Stimulated activated CD4-positive, alpha-beta T cell treated with anti-CD3 and anti-CD28 coated beads, Interleukin-4, amount 100 ng/mL, for 1 hour (primary cell): ENCODE results near the gene PRDM16.

Experiments used
- DNase-seq: peaks from one replicate; pipeline ENCODE4 v3.0.0-alpha.2; 2020

Gene PRDM16

GRCh38 chr1:3333903-3334302 is 264.9 kb downstream of the PRDM16 start:
- DNase-seq = no peak

DNA sequence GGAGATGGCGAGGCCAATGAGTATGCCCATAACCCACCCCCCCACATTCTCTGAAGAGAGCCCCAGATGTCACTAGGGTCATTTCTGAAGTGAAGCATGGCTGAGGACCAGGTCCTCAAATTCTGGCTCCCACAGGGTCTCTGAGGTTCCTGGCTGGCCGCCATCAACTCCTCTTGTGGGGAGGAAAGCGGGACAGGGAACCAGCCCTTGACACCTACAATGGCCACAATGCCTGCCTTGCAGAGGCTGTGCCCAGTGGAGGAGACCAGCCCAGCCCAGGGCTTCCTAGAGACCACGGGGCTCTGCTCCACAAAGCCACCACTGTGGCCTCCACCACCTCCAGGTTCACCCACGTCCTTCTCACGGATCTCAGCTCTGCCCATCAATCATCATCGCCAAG is 265.4 kb downstream of the PRDM16 start:
- DNase-seq = no peak

DNA sequence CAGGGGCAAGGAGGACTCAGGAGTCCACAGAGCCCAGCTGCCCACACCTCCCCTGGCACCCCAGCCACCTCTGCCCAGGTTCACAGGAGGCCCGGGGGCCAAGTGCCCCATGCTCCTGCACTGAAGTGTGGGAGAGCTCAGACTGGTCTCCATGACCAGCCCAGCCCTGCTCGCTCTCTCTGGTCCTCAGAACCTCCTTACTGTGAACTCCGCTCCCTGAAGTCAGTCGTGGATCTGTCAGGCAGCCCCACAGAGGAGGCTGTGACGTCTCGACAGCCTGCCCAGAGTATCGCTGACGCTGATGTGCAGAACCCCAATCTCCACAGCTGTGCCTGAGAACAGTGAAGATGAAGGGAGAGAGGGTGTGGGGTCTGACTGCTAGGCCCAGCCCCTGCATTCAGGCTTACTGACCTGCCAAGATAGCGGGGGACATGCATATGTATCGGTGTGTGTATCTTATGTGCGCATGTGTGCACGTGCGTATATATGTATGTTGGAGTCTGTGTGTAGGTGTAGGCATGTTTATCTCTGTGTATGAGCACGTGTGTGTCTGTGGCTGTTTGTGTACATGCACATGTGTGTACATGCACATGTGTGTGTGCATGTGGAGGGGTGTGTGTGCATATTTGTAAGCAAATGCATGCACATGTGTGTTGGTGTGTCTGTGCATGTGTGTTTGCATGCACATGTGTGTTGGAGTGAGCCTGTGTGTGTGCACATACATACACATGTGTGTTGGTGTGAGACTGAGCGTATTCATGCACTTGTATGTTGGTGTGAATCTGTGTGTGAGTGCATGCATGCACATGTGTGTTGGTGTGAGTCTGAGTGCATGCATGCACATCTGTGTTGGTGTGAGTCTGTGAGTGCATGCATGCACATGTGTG is 267.0 kb downstream of the PRDM16 start:
- no peak for DNase-seq

DNA sequence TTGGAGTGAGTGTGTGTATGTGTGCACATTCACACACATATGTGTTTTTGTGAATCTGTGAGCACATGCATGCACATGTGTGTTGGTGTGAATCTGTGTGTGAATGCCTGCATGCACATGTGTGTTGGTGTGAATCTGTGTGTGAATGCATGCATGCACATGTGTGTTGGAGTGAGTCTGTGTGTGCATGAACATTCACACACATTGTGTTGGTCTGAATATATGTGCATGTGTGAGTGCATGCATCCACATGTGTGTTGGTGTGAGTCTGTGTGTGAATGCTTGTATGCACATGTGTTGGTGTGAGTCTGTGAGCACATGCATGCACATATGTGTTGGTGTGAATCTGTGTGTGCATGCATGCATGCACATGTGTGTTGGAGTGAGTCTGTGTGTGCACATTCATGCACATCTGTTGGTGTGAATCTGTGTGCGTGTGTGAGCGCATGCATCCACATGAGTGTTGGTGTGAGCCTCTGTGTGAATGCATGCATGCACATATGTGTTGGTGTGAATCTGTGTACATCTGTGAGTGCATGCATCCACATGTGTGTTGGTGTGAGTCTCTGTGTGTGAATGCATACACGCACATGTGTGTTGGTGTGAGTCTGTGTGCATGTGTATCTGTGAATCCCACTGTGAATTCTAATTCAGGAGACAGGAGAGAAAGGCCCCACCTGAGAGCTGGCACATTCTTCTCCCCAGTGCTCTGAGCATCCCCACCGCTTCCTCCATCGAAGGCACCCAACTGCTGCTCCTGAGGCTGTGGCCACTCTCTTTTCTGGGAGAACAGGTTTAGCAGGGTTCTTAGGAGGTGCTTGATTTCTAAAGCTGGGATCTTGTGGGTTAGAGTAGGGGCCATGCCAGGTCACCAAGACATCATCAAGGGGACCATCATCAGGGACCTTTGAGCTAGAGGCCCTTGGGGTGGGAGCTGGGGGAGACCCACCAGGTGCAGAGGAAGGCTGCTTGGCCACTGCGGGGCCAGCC is 267.9 kb downstream of the PRDM16 start:
- DNase-seq = no peak

GRCh38 chr1:3337798-3338724 is 269.1 kb downstream of the PRDM16 start:
- DNase-seq = no peak

DNA sequence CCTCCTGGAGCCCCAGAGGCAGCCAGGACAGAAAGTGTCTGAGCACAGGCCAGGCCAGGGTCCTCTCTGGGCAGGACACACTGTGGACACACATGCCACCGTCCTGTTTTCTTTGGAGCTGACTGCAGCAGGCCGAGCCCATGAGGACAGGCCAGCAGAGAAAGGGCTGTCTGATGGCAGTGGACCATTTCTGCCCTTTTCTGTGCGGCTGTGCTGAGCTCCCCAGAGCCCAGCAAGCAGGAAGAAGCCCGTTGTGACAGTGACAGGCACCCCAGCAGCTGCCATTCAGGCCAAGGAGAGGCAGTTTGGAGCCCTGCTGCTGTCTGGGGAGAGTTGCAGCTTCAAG is 269.7 kb downstream of the PRDM16 start:
- DNase-seq = no peak

- no peak for DNase-seq
These were observed 270.9 kb downstream of the PRDM16 start for GRCh38 chr1:3339856-3340255.

DNA sequence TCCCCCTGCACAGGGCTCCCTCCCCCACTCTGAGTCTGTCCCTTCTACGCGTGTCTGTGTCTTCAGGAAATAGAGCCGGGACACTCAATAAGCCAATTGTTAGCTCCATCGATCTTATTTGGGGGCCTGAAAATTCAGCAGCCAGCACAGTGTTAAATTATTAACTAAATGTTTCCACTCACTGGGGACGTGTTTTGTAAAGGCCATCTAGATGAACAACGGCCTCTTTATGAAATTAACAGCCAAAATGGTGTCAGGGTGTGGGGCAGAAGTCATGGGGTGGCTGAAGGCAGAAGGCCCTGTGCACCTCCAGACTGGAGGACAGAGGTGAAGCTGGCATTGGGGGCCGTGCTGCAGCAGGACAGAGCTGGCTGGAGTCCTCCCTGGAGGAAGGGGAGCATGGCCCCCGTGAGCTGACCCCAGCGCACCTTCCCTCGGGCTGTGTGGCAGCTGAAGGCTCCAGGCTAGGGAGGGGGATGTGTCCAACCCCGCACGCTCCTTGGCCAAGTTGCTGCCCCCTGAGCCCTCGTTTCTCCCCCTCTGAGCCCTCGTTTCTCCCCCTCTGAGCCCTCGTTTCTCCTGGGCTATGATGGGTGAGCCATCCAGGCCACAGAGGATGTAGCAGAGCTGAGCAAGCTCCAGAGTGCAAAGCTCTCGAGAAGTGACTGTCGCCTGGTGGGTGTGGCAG is 271.7 kb downstream of the PRDM16 start:
- no peak for DNase-seq

GRCh38 chr1:3341236-3341994 is 272.4 kb downstream of the PRDM16 start:
- no peak for DNase-seq

DNA sequence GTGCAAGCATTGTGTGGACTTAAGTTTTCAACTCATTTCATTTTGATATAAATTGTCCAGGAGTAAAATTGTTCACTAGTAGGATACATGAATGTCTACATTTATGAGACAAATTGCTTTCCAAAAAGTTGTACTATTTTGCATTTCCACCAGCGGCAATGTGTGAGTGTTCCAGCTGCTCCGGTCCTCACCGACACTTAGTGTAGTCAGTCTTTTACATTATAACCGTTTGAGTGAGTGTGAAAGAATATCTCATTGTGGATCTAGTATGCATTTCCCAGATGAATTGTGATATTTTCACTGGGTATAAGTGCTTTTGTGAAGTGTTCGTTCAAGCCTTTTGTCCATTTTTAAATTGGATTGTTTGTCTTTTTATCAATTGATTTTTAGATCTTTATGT is 274.0 kb downstream of the PRDM16 start:
- DNase-seq = no peak

DNA sequence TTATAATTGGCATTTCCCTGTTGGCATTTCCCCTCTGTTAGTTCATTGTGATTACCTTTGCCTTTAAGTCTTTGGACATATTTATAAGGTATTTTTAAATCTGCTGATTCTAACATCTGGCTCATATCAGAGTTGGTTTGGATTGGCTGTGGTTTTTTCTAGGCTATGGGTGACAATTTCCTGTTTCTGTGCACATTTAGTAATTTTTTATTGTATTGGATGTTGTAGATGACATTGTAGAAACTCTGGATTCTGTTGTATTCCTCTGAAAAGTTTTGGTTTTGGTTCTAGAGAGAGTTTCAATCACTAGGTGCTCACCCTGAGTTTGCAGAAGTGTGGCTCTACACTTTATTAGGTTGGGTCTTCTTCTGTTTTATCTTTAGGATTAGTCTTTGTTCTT is 275.4 kb downstream of the PRDM16 start:
- DNase-seq = no peak

DNA sequence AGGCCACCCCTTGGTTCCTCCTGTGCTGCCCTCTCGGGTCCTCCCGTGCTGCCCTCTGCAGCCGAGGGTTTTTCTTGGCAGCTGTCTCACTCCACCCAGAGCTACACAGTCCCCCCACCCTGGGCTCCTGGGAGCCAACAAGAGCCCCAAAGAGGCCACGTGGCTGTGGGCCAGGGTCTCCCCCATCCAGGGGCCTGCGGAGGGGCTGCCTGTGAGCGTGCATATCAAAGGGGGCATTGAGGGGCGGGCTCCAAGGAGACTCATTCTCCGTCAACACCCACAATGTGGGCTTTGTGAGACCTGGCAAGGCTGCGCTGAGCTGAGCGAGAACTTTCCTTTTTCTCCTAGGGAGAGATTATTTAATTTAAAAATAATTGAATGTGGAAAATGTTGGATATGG is 276.8 kb downstream of the PRDM16 start:
- no peak for DNase-seq

DNA sequence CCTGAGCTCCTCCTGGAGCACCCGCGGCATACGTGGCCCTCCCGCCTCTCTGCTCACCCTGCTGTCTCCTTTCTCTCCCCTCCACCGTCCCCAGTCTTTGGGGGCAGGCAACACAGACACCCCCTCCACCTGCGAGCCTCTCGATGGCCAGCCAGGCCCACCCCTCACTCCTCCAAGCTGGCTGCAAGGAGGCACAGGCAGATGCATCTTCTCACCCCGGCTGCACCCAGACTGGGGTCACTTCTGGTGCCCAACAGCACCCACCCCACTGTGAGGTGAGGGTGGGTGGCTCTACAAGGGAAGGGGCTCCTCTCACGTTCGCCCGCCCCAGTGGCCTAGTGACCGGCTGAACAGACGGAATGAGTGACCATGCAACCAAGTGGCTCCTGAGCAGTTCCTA is 277.5 kb downstream of the PRDM16 start:
- DNase-seq = no peak

DNA sequence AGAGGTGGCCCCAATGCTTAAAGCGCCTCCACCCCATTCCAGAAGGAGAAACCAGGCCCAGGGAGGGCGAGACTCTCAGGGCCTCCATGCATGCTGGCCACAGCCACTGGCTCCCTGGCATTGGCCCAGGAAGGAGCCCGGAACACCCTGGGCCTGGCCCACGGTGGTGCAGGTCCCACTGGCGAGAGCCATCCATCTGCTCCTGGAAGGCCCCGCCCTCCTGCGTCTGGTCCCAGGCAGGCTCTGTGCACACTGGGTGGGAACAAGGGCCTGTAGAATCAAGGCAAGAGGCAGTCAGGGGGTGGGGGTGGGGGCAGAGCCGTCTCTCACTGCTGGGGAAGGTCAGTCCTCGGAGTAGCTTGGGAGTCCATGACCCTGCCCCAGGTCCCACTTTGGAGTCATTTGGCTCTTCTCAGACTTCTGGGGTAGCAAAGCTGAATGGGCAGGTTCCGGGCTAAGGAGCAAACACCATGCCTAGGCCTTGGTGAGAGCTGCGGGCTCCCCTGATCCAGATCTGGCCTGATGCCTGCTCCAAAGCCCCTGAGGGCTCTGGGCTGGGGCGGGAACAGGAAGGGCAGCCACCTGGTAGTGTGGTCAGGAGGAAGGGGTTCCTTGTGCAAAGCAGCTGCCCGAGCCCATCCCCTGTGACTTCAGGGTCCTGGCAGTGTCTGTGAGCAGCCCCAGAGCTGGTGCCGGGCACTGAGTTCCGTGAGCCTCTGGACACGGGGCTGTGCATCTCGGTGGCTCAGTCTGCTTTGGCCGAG is 278.4 kb downstream of the PRDM16 start:
- DNase-seq = no peak

- DNase-seq = no peak
These were observed 279.3 kb downstream of the PRDM16 start for GRCh38 chr1:3348196-3348865.

DNA sequence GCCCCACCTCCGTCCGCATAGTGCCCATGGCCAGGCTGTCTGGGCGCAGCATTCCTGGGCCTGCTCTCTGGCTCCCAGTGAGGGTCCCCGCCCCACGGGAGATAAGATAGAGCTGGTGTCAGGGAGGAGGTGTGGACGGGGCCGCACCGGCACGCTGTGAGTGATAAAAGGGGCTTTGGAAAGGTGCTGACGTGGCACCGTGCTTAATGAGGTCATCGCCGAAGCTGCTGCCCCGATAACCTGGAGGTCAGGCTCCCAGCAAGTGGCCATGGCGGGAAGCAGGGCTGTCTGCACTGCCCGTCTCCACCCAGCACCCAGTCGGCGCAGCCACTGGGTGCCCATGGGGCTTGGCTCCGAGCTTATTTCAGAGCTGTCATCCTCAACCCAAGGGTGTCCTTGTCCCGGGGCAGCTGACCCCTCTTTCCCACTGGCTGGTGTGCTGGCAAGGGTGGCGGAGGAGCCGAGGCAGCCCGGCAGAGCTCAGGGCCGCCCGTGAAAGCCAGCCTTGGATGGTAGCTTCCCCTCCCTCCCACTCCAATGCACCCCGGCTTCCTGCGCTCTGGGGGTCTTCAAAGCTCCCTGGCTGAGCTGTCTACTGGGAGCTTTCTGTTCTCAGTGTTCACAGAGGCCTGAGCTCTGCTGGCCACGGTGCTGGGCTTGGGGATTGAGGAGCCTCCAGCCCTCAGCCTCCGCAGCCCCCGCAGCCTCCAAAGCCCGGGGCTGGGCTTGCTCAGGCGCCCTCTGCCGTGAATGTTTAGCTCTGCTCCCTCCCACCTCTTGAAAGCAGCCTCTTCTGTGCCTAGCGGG is 280.4 kb downstream of the PRDM16 start:
- DNase-seq = no peak

DNA sequence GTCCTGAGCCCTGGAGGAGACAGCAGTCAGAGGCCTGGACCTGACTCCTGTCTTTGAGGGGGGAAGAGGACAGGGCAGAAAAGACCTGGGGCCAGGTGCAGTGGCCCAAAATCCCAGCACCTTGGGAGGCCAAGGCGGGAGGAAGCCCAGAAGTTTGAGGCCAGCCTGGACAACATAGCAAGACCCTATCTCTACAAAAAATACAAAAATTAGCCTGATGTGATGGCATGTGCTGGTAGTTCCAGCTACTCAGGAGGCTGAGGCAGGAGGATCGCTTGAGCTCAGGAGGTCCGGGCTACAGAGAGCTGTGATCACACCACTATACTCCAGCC is 280.9 kb downstream of the PRDM16 start:
- no peak for DNase-seq

DNA sequence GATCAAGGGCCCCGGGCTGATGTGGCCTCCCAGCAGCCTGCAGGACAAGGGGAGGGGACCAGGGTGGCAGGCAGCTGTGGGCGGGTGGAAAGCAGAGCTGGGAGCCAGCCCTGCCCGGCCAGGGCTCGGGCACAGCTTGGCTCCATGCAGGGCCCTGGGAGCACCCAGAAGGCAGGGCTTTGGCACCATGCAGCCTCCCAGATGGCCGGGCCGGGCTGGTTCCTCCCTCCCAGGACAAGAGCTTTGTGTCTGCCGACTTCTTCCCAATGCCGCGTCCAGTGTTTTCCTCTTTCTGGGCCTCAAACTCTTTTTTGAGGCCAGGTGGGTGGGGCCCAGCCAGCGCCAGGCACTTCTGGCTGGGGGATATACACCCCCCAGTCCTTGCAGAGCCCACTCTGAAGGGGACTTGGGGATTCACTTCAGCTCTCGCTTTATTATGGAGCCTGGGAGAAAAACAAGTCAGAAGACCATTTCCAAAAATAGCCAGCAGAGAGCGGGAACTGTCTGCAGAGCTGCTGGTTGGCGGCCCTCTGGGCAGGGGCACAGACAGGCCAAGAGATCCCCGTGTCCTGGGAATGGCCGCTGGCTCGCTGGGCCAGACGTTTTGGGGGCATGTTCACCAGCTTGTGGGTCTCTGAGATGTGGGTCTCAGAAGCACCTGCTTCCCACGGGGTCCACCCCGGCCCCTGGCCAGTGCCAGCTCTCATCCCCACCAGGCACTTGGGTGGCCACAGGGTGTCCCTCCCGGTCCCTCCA is 281.7 kb downstream of the PRDM16 start:
- DNase-seq = no peak
